GM12801 (cell line): Measurements from ENCODE around the gene COTL1.

Source experiments
- CTCF ChIP-seq: IDR thresholded peaks from one replicate; pipeline ENCODE4 v1.5.1; 2011; ENCODE audit warnings: control low read depth; ENCODE audit not compliant: insufficient read length; ENCODE audit errors: extremely low read depth

Gene COTL1

GRCh38 chr16:84589975-84590719 lies 27.7 kb downstream of the COTL1 start:
- no peak for TF ChIP-seq CTCF

- TF ChIP-seq CTCF: no peak
Observed at GRCh38 chr16:84588991-84589390, 28.9 kb downstream of the COTL1 start.

DNA sequence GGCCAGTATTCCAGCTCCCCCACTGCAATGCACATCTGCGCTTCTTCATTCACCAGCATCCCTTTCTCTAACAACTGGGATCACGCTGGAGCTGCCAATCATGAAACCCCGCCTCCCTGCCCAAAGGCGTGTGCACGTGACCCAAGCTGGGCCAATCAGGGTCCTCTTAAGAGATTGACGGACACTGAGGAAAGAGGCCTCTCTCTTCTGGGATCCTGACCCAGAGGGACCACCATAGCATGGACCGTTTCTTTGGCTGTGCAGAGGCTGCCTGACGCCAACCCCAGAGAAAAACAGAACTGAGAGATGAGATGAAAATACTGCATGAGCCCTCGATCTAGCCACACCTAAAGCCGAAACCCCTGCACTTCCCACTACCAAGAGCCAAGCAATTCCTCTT lies 32.0 kb downstream of the COTL1 start:
- no peak for TF ChIP-seq CTCF

GRCh38 chr16:84585467-84585866 lies 32.4 kb downstream of the COTL1 start:
- no peak for TF ChIP-seq CTCF

DNA sequence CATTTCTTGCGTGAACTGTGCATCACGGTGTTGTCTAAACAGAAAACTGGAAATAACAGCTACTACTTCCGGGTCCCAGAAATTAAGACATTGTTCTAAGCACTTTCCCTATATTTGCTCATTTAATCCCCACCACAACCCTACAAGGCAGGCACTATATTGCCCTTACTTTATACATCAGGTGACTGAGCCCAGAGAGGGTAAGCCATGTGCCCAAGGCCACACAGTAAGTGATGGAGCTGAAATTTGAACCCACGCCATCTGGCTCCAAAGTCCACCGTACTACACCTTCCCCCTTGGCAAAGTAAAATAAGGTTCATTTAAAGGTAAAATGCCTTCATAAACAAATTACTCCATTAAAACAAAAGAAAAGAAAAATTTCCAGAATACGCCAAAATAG lies 33.2 kb downstream of the COTL1 start:
- TF ChIP-seq CTCF: no peak

- TF ChIP-seq CTCF: no peak
Observed at GRCh38 chr16:84583995-84584394, 33.9 kb downstream of the COTL1 start.

GRCh38 chr16:84582958-84583516 lies 34.8 kb downstream of the COTL1 start:
- TF ChIP-seq CTCF: no peak
